ENCODE results near the gene KLK15.

GRCh38 chr19:50854636-50855410 lies 21.4 kb upstream of the KLK15 start, which contains the start of gene KLK3:
- TF ChIP-seq, protein P1, sequence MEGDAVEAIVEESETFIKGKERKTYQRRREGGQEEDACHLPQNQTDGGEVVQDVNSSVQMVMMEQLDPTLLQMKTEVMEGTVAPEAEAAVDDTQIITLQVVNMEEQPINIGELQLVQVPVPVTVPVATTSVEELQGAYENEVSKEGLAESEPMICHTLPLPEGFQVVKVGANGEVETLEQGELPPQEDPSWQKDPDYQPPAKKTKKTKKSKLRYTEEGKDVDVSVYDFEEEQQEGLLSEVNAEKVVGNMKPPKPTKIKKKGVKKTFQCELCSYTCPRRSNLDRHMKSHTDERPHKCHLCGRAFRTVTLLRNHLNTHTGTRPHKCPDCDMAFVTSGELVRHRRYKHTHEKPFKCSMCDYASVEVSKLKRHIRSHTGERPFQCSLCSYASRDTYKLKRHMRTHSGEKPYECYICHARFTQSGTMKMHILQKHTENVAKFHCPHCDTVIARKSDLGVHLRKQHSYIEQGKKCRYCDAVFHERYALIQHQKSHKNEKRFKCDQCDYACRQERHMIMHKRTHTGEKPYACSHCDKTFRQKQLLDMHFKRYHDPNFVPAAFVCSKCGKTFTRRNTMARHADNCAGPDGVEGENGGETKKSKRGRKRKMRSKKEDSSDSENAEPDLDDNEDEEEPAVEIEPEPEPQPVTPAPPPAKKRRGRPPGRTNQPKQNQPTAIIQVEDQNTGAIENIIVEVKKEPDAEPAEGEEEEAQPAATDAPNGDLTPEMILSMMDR (IDR thresholded peaks at IDR 0.05): no peak
- TF ChIP-seq POLR2A (IDR thresholded peaks at IDR 0.05): no peak
- TF ChIP-seq POLR2AphosphoS5 (IDR thresholded peaks at IDR 0.05): no peak

Data from gastroesophageal sphincter (tissue), 3 donors.